HG02981 (cell line): Measurements from ENCODE around the gene PADI1.

Experiments
- ATAC-seq: cut with Tn5 transposase; IDR thresholded peaks from one replicate; pipeline ENCODE4 v1.9.1; 2021; ENCODE audit warnings: mild to moderate bottlenecking, moderate library complexity; ENCODE audit not compliant: unreplicated experiment

Gene PADI1

GRCh38 chr1:17295292-17295691, 90.4 kb downstream of the PADI1 start:
- no peak for ATAC-seq
